GM12878 (cell line): ENCODE results near the gene LYL1. TPM values are rescaled to one million over a fixed set of nuclear protein-coding genes. Genes with fewer than 3 reads are reported as not detected.
A peak's percentile ranks its signal among the peaks of the same experiment; 100 is the strongest.

Experiments used
- ATAC-seq: fragments of 200-7000 bp; cut with Tn5 transposase; 3 replicates; pipeline ENCODE4 v1.9.1; 2020; ENCODE audit warnings: mild to moderate bottlenecking, moderate library complexity
- BruUV-seq: library from RNA; stranded (reverse); fragments of 400-500 nt; replicated peaks from 2 replicates; lab custom pipeline; 2021; lab: Mats Ljungman, UMichigan
- CTCF ChIA-PET: fragments of 300-600 bp; sonication (Branson Sonifier 250); formaldehyde crosslinking; extraction: SDS; loops from one replicate; lab custom pipeline; 2021; ENCODE audit warnings: inconsistent platforms; lab: Yijun Ruan, JAX
- POLR2A ChIA-PET: fragments of 350-600 bp; formaldehyde crosslinking; extraction: SDS; loops from one replicate; lab custom pipeline; 2021; ENCODE audit warnings: inconsistent platforms; lab: Charles Lee
- RAD21 ChIA-PET: fragments of 300-600 bp; sonication (Branson Sonifier 250); formaldehyde crosslinking; loops from one replicate; lab custom pipeline; 2023; ENCODE audit warnings: antibody characterized with exemption; ENCODE audit not compliant: unreplicated experiment; lab: Charles Lee
- SMC1A ChIA-PET: fragments of 300-600 bp; sonication (Branson Sonifier 250); formaldehyde crosslinking; loops from one replicate; lab custom pipeline; 2023; ENCODE audit not compliant: unreplicated experiment, uncharacterized antibody; lab: Charles Lee
- DNase-seq: peaks from one replicate; pipeline ENCODE4 v3.0.0-alpha.2; 2011; ENCODE audit warnings: low read depth, low spot score
- FAIRE-seq: peaks from 3 replicates; lab custom pipeline; 2011; peaks lifted over from hg19 to GRCh38; lab: Jason Lieb, UNC
- H2AFZ ChIP-seq: 2 replicates; pipeline ENCODE4 v1.6.0; 2011; ENCODE audit warnings: low read depth, low read length, control low read depth; ENCODE audit not compliant: control insufficient read depth
- H3K27ac ChIP-seq: 2 replicates; pipeline ENCODE4 v1.5.1; 2011; ENCODE audit warnings: control low read depth; ENCODE audit not compliant: control insufficient read depth, insufficient read depth
- H3K27me3 ChIP-seq, 2 experiments: replicated peaks in 1 of 2; 2 replicates each; pipeline versions ENCODE4 v1.6.0 to v1.6.1; 2011; ENCODE audit warnings: low read length in 1 of 2; ENCODE audit not compliant: control insufficient read depth in 2 of 2, insufficient read depth in 2 of 2
- H3K36me3 ChIP-seq, 2 experiments: 2 replicates each; pipeline ENCODE4 v1.5.1; 2011; ENCODE audit warnings: low read length in 1 of 2; ENCODE audit not compliant: control insufficient read depth in 2 of 2, insufficient read depth in 2 of 2
- H3K4me1 ChIP-seq: 2 replicates; pipeline ENCODE4 v1.6.1; 2011; ENCODE audit warnings: mild to moderate bottlenecking, low read length, moderate library complexity, mixed read lengths; ENCODE audit not compliant: control insufficient read depth, insufficient read depth
- H3K4me2 ChIP-seq: 2 replicates; pipeline ENCODE4 v1.6.0; 2011; ENCODE audit warnings: control low read depth; ENCODE audit not compliant: control insufficient read depth, insufficient read depth
- H3K4me3 ChIP-seq: fragments of 200-600 bp; sonication (generic); 2 replicates; pipeline ENCODE4 v1.5.1; 2016
- H3K79me2 ChIP-seq: 2 replicates; pipeline ENCODE4 v1.6.0; 2011; ENCODE audit warnings: low read length; ENCODE audit not compliant: control insufficient read depth, insufficient read depth
- H3K9ac ChIP-seq: 2 replicates; pipeline ENCODE4 v1.8.0; 2011; ENCODE audit warnings: low read length, control low read depth, mixed read lengths; ENCODE audit not compliant: control insufficient read depth, insufficient read depth
- H3K9me3 ChIP-seq: replicated peaks from 3 replicates; pipeline ENCODE4 v1.5.1; 2011; ENCODE audit warnings: mild to moderate bottlenecking, low read length; ENCODE audit not compliant: control insufficient read depth, insufficient read depth
- H4K20me1 ChIP-seq: 2 replicates; pipeline ENCODE4 v1.6.0; 2011; ENCODE audit not compliant: control insufficient read depth, insufficient read depth
- CTCF ChIP-seq, 3 experiments: IDR thresholded peaks in 2 of 3; conservative IDR thresholded peaks in 1 of 3; 2 replicates each; pipeline ENCODE4 v1.5.1; 2011; ENCODE audit warnings: low read depth in 3 of 3, low read length in 3 of 3, mild to moderate bottlenecking in 3 of 3, control low read depth in 2 of 3, moderate library complexity in 2 of 3, inconsistent platforms in 1 of 3, mixed read lengths in 1 of 3; ENCODE audit not compliant: control insufficient read depth in 2 of 3, insufficient read depth in 1 of 3; ENCODE audit errors: extremely low read depth in 1 of 3
- EED ChIP-seq: sonication (generic); IDR thresholded peaks from 2 replicates; pipeline ENCODE4 v1.6.1; 2016; ENCODE audit warnings: antibody characterized with exemption, low read depth
- IRF3 ChIP-seq: fragments of 450-650 bp; IDR thresholded peaks from 2 replicates; pipeline ENCODE4 v1.6.1; 2014; ENCODE audit warnings: mild to moderate bottlenecking
- SMC3 ChIP-seq: IDR thresholded peaks from 2 replicates; pipeline ENCODE4 v1.6.1; 2011; ENCODE audit warnings: low read length, improper control_type of control experiment, borderline replicate concordance
- WGBS: methylation state at CpG from one replicate; pipeline ENCODE4 v1.1.6; 2016; ENCODE audit warnings: low lambda C conversion rate; ENCODE audit not compliant: insufficient replicate concordance, insufficient coverage; ENCODE audit errors: missing lambda C conversion rate; 5-methylcytosine and 5-hydroxymethylcytosine counted together
- in situ Hi-C: fragments of 300-500 bp; cut with MboI; formaldehyde crosslinking; loops from 9 replicates; pipeline ENCODE4 v1.14.3; 2018; ENCODE audit warnings: mixed read lengths
- intact Hi-C: fragments of 100-400 bp; cut with micrococcal nuclease; formaldehyde crosslinking; loops from one replicate; pipeline ENCODE4 v1.14.2; 2022; ENCODE audit not compliant: unreplicated experiment
- polyA plus RNA-seq, 11 experiments: library from polyadenylated mRNA; depleted of rRNA in 4 of 11; unstranded in 6 of 11; stranded (reverse) in 5 of 11; fragments of >200 nt; fragmentation: Nextera tagmentation in 4 of 11; fragmentation: Illumina TruSeq in 1 of 11; extraction: Ambion mirVana in 4 of 11; extraction: Trizol in 1 of 11; gene quantifications; 1 replicate in 1 of 11; 2 replicates in 10 of 11; pipeline versions ENCODE4 v1.2.1 to v1.2.3, GENCODE V29; 2011 to 2016; ENCODE audit warnings: inconsistent platforms in 2 of 11, missing spikeins in 2 of 11, low read depth in 1 of 11
- total RNA-seq, 4 experiments: library from RNA; depleted of rRNA in 3 of 4; stranded (reverse); fragments of >200 nt in 3 of 4; fragmentation: Illumina TruSeq in 1 of 4; extraction: Trizol in 1 of 4; gene quantifications; 2 replicates each; pipeline versions ENCODE4 v1.2.1 to v1.2.3, GENCODE V29; 2013 to 2021

Gene LYL1
- total and polyA plus RNA-seq, 10 of the 15 experiments (the other 5 are each of a cell fraction or from before 2014, with no cell fraction given) = 0.10 to 34.8 (median 4.4) TPM

GRCh38 chr19:13082192-13083007, 20.3 kb downstream of the LYL1 start:
- ATAC-seq (0 out of 3 replicates have a peak, but pooled peaks have one; percentile 41), DNase-seq (no peak), FAIRE-seq (no peak)
- ChIA-PET CTCF (interaction anchor here (1.6 kb wide), 1 partner anchor 117 kb away, joined by 7 read pairs; no protein-coding TSS in a partner anchor), POLR2A (no interaction called here), RAD21 (no interaction called here), SMC1A (interaction anchor here (2.0 kb wide), 1 partner anchor 22 kb away, joined by 6 read pairs; no protein-coding TSS in a partner anchor)
- no peak overlapping the region for H3K27ac ChIP-seq
- BruUV-seq = no TSS peak
- H4K20me1 ChIP-seq = no peaks in the 10 kb centered on the region
- no peaks in the 10 kb centered on the region for H3K9me3 ChIP-seq
- no peak overlapping the region for H3K4me2 ChIP-seq
- no peaks in the 10 kb centered on the region for H3K36me3 ChIP-seq
- H3K4me1 ChIP-seq = no peaks in the 10 kb centered on the region
- no peak overlapping the region for H3K9ac ChIP-seq
- H3K79me2 ChIP-seq = no peaks in the 10 kb centered on the region
- H3K27me3 ChIP-seq = peaks cover 0 to 3% of the 10 kb centered on the region in 2 experiments; a peak in 2 of 4 replicates
- intact Hi-C loops = no loop called here
- no peak overlapping the region for H3K4me3 ChIP-seq
- in situ Hi-C loops = no loop called here
- no peak overlapping the region for H2AFZ ChIP-seq
- WGBS = 38% methylated on average over 14 of the region's 14 CpGs
- TF ChIP-seq IRF3 (no peak), CTCF (IDR thresholded peaks at IDR 0.05 in 2 of 3, conservative IDR thresholded peaks at IDR 0.05 in 1 of 3; ENCODE audit: control insufficient read depth in 2 of 3, extremely low read depth in 1 of 3, insufficient read depth in 1 of 3, low read depth in 3 of 3, low read length in 3 of 3) (0 out of 6 replicates have a peak, but pooled peaks of 1 of the 3 experiments have one; percentile 1), SMC3 (peak; percentile 7; the same call in 1 of the 2 replicates), EED (no peak)
